HG02938 (cell line): ENCODE measurements around the gene MPV17L.
"Not testable (repeated sequence)": the region's sequence is repeated elsewhere in the genome, so short reads cannot be mapped to it uniquely, and the experiment has no call there.

Experiments
- ATAC-seq: cut with Tn5 transposase; IDR thresholded peaks from one replicate; pipeline ENCODE4 v1.9.1; 2021; ENCODE audit warnings: mild to moderate bottlenecking, moderate library complexity; ENCODE audit not compliant: unreplicated experiment

Gene MPV17L

GRCh38 chr16:15450624-15451023 is 55.1 kb downstream of the MPV17L start:
- no peak for ATAC-seq

- no peak for ATAC-seq
Measured at GRCh38 chr16:15451098-15451731, 55.7 kb downstream of the MPV17L start.

GRCh38 chr16:15452246-15452855 is 56.8 kb downstream of the MPV17L start:
- no peak for ATAC-seq

- ATAC-seq = not testable (repeated sequence)
Measured at GRCh38 chr16:15453296-15453695, 57.7 kb downstream of the MPV17L start.

- not testable (repeated sequence) for ATAC-seq
Measured at GRCh38 chr16:15454933-15455332, 59.4 kb downstream of the MPV17L start.

- no peak for ATAC-seq
Measured at GRCh38 chr16:15457400-15457799, 61.8 kb downstream of the MPV17L start.

- no peak for ATAC-seq
Measured at GRCh38 chr16:15457958-15458357, 62.4 kb downstream of the MPV17L start.

GRCh38 chr16:15459791-15460190 is 64.2 kb downstream of the MPV17L start:
- ATAC-seq = no peak

GRCh38 chr16:15460601-15461000 is 65.0 kb downstream of the MPV17L start:
- no peak for ATAC-seq

GRCh38 chr16:15461376-15461775 is 65.8 kb downstream of the MPV17L start:
- ATAC-seq = no peak
